ENCODE data around the gene SETBP1.

SETBP1 gene

GRCh38 chr18:44733069-44733753 is 52.5 kb downstream of the SETBP1 start:
- DNase-seq = no peak

- DNase-seq = no peak
These were observed 53.2 kb downstream of the SETBP1 start for GRCh38 chr18:44733754-44734465.

- no peak for DNase-seq
These were observed 54.4 kb downstream of the SETBP1 start for GRCh38 chr18:44735096-44735495.

GRCh38 chr18:44736664-44737380 is 56.1 kb downstream of the SETBP1 start:
- no peak for DNase-seq

- DNase-seq = no peak
These were observed 56.9 kb downstream of the SETBP1 start for GRCh38 chr18:44737623-44738022.

GRCh38 chr18:44740000-44740399 is 59.3 kb downstream of the SETBP1 start:
- no peak for DNase-seq

- DNase-seq = no peak
These were observed 60.4 kb downstream of the SETBP1 start for GRCh38 chr18:44741085-44741484.

- no peak for DNase-seq
These were observed 60.8 kb downstream of the SETBP1 start for GRCh38 chr18:44741511-44741910.

GRCh38 chr18:44742126-44742525 is 61.4 kb downstream of the SETBP1 start:
- no peak for DNase-seq

- peak; percentile 8 to 62 for DNase-seq
These were observed 62.1 kb downstream of the SETBP1 start for GRCh38 chr18:44742718-44743311.

GRCh38 chr18:44743631-44744030 is 62.9 kb downstream of the SETBP1 start:
- no peak for DNase-seq

GRCh38 chr18:44744161-44745121 is 63.8 kb downstream of the SETBP1 start:
- DNase-seq = no peak

GRCh38 chr18:44747157-44747556 is 66.5 kb downstream of the SETBP1 start:
- no peak for DNase-seq

GRCh38 chr18:44748582-44748981 is 67.9 kb downstream of the SETBP1 start:
- DNase-seq = no peak

- no peak for DNase-seq
These were observed 70.1 kb downstream of the SETBP1 start for GRCh38 chr18:44750774-44751173.

- DNase-seq = no peak
These were observed 73.9 kb downstream of the SETBP1 start for GRCh38 chr18:44754567-44754966.

GRCh38 chr18:44758861-44759631 is 78.4 kb downstream of the SETBP1 start:
- DNase-seq = no peak

GRCh38 chr18:44759925-44760342 is 79.2 kb downstream of the SETBP1 start:
- DNase-seq = no peak

GRCh38 chr18:44761812-44762211 is 81.1 kb downstream of the SETBP1 start:
- DNase-seq = no peak

- no peak for DNase-seq
These were observed 82.6 kb downstream of the SETBP1 start for GRCh38 chr18:44763327-44763726.

GRCh38 chr18:44764863-44765262 is 84.2 kb downstream of the SETBP1 start:
- no peak for DNase-seq
